Muscle layer of colon (tissue), 2 donors: ENCODE measurements around the gene OR51B2.
"Not testable (repeated sequence)": the region's sequence is repeated elsewhere in the genome, so short reads cannot be mapped to it uniquely, and the experiment has no call there.

Experiments
- H3K27ac ChIP-seq: one replicate; pipeline ENCODE4 v1.7.0; 2013; ENCODE audit warnings: low read depth, mild to moderate bottlenecking, low read length, moderate library complexity
- H3K27me3 ChIP-seq, 2 donors: one replicate each; pipeline ENCODE4 v1.7.0; 2013; ENCODE audit warnings: low read length in 2 of 2, mild to moderate bottlenecking in 2 of 2; ENCODE audit not compliant: insufficient read depth in 2 of 2, control insufficient read depth in 1 of 2
- H3K36me3 ChIP-seq: one replicate; pipeline ENCODE4 v1.7.0; 2013; ENCODE audit warnings: mild to moderate bottlenecking, low read length; ENCODE audit not compliant: insufficient read depth
- H3K4me1 ChIP-seq: one replicate; pipeline ENCODE4 v1.7.0; 2013; ENCODE audit warnings: mild to moderate bottlenecking, low read length; ENCODE audit not compliant: insufficient read depth
- H3K4me3 ChIP-seq, 2 donors: one replicate each; pipeline ENCODE4 v1.7.0; 2013; ENCODE audit warnings: low read length in 2 of 2, low read depth in 1 of 2, mild to moderate bottlenecking in 1 of 2, moderate library complexity in 1 of 2
- H3K9ac ChIP-seq: one replicate; pipeline ENCODE4 v1.7.0; 2013; ENCODE audit warnings: low read length
- H3K9me3 ChIP-seq: one replicate; pipeline ENCODE4 v1.7.0; 2013; ENCODE audit warnings: mild to moderate bottlenecking, low read length
- donor health status: abdominal sarcoma.
- donor health status: Adenocarcinoma of cecum.

The OR51B2 gene

GRCh38 chr11:5324197-5324596 is at the start of gene OR51B2:
Gene OR51B2, minus strand, starts transcription at chr11:5324297. Its CDS starts 0 bp downstream, at chr11:5324297.
- Histone ChIP-seq H3K27ac (no peak within 1 kb of the TSS), H3K4me1 (no peaks in the 10 kb centered on the region), H3K9me3 (no peaks in the 10 kb centered on the region)

GRCh38 chr11:5369789-5370188 is 45.7 kb upstream of the OR51B2 start:
- Histone ChIP-seq H3K4me3 (no peak overlapping the region), H3K9ac (no peak overlapping the region), H3K27ac (no peak overlapping the region), H3K4me1 (no peaks in the 10 kb centered on the region), H3K27me3 (no peaks in the 10 kb centered on the region), H3K9me3 (no peaks in the 10 kb centered on the region), H3K36me3 (no peaks in the 10 kb centered on the region)

More at GRCh38 chr11:5324197-5324596, at the start of gene OR51B2:
- no peaks in the 10 kb centered on the region for H3K36me3 ChIP-seq
- H3K9ac ChIP-seq = no peak within 1 kb of the TSS
- no peaks in the 10 kb centered on the region for H3K27me3 ChIP-seq
- no peak within 1 kb of the TSS for H3K4me3 ChIP-seq

GRCh38 chr11:5368502-5369043 is 44.5 kb upstream of the OR51B2 start:
- Histone ChIP-seq H3K4me1 (no peaks in the 10 kb centered on the region), H3K9ac (no peak overlapping the region), H3K9me3 (no peaks in the 10 kb centered on the region), H3K27ac (no peak overlapping the region), H3K4me3 (no peak overlapping the region), H3K36me3 (no peaks in the 10 kb centered on the region), H3K27me3 (no peaks in the 10 kb centered on the region)

GRCh38 chr11:5367448-5368074 is 43.5 kb upstream of the OR51B2 start:
- Histone ChIP-seq H3K4me3 (no peak overlapping the region), H3K9me3 (no peaks in the 10 kb centered on the region), H3K36me3 (no peaks in the 10 kb centered on the region), H3K9ac (no peak overlapping the region), H3K4me1 (no peaks in the 10 kb centered on the region), H3K27me3 (no peaks in the 10 kb centered on the region), H3K27ac (no peak overlapping the region)

GRCh38 chr11:5366856-5367255 is 42.8 kb upstream of the OR51B2 start:
- Histone ChIP-seq H3K27ac (no peak overlapping the region), H3K9me3 (no peaks in the 10 kb centered on the region), H3K27me3 (no peaks in the 10 kb centered on the region), H3K36me3 (no peaks in the 10 kb centered on the region), H3K4me1 (no peaks in the 10 kb centered on the region), H3K9ac (no peak overlapping the region), H3K4me3 (no peak overlapping the region)

GRCh38 chr11:5366365-5366764 is 42.3 kb upstream of the OR51B2 start:
- H3K4me3 ChIP-seq, H3K27ac ChIP-seq, H3K27me3 ChIP-seq, H3K9ac ChIP-seq, H3K9me3 ChIP-seq, H3K36me3 ChIP-seq, H3K4me1 ChIP-seq: not testable (repeated sequence)

- Histone ChIP-seq H3K27ac (no peak overlapping the region), H3K4me3 (no peak overlapping the region), H3K36me3 (no peaks in the 10 kb centered on the region), H3K27me3 (no peaks in the 10 kb centered on the region), H3K4me1 (no peaks in the 10 kb centered on the region), H3K9ac (no peak overlapping the region), H3K9me3 (no peaks in the 10 kb centered on the region)
Observed at GRCh38 chr11:5364214-5364613, 40.1 kb upstream of the OR51B2 start.

- no peaks in the 10 kb centered on the region for H3K27me3 ChIP-seq
- H3K4me3 ChIP-seq = no peak overlapping the region
- H3K27ac ChIP-seq = no peak overlapping the region
- no peaks in the 10 kb centered on the region for H3K4me1 ChIP-seq
- no peaks in the 10 kb centered on the region for H3K36me3 ChIP-seq
- no peaks in the 10 kb centered on the region for H3K9me3 ChIP-seq
- H3K9ac ChIP-seq = no peak overlapping the region
Observed at GRCh38 chr11:5363679-5364078, 39.6 kb upstream of the OR51B2 start.

- no peaks in the 10 kb centered on the region for H3K4me1 ChIP-seq
- H3K27ac ChIP-seq = no peak overlapping the region
- H3K36me3 ChIP-seq = no peaks in the 10 kb centered on the region
- no peaks in the 10 kb centered on the region for H3K9me3 ChIP-seq
- H3K9ac ChIP-seq = no peak overlapping the region
- no peak overlapping the region for H3K4me3 ChIP-seq
- H3K27me3 ChIP-seq = no peaks in the 10 kb centered on the region
Observed at GRCh38 chr11:5362017-5362625, 38.0 kb upstream of the OR51B2 start.

GRCh38 chr11:5356031-5356430 is 31.9 kb upstream of the OR51B2 start:
- not testable (repeated sequence) for H3K4me3 ChIP-seq, H3K27me3 ChIP-seq, H3K4me1 ChIP-seq, H3K9me3 ChIP-seq, H3K27ac ChIP-seq, H3K9ac ChIP-seq, H3K36me3 ChIP-seq

GRCh38 chr11:5351208-5351607 is 27.1 kb upstream of the OR51B2 start, which contains the start of gene OR51B6:
Gene OR51B6, plus strand, starts transcription at chr11:5351508. Its CDS starts 0 bp downstream, at chr11:5351508.
- Histone ChIP-seq H3K9ac (no peak within 1 kb of the TSS), H3K4me1 (no peaks in the 10 kb centered on the region), H3K27me3 (no peaks in the 10 kb centered on the region), H3K27ac (no peak within 1 kb of the TSS), H3K9me3 (no peaks in the 10 kb centered on the region), H3K36me3 (no peaks in the 10 kb centered on the region), H3K4me3 (no peak within 1 kb of the TSS)

GRCh38 chr11:5349550-5349949 is 25.5 kb upstream of the OR51B2 start:
- H3K4me3 ChIP-seq = no peak overlapping the region
- no peak overlapping the region for H3K9ac ChIP-seq
- H3K4me1 ChIP-seq = no peaks in the 10 kb centered on the region
- no peak overlapping the region for H3K27ac ChIP-seq
- no peaks in the 10 kb centered on the region for H3K36me3 ChIP-seq
- H3K27me3 ChIP-seq = no peaks in the 10 kb centered on the region
- no peaks in the 10 kb centered on the region for H3K9me3 ChIP-seq
